Activated CD8-positive, alpha-beta memory T cell treated with anti-CD3 and anti-CD28 coated beads, Interleukin-2, amount 50 U/mL, for 24 hours (primary cell): Measurements from ENCODE around the gene C1QC.
"Not testable (repeated sequence)": the region's sequence is repeated elsewhere in the genome, so short reads cannot be mapped to it uniquely, and the experiment has no call there.

ENCODE experiments used
- DNase-seq: peaks from one replicate; pipeline ENCODE4 v3.0.0-alpha.2; 2020; ENCODE audit errors: extremely low read depth

C1QC gene

GRCh38 chr1:22650089-22650693, 6.8 kb downstream of the C1QC start:
- no peak for DNase-seq

DNA sequence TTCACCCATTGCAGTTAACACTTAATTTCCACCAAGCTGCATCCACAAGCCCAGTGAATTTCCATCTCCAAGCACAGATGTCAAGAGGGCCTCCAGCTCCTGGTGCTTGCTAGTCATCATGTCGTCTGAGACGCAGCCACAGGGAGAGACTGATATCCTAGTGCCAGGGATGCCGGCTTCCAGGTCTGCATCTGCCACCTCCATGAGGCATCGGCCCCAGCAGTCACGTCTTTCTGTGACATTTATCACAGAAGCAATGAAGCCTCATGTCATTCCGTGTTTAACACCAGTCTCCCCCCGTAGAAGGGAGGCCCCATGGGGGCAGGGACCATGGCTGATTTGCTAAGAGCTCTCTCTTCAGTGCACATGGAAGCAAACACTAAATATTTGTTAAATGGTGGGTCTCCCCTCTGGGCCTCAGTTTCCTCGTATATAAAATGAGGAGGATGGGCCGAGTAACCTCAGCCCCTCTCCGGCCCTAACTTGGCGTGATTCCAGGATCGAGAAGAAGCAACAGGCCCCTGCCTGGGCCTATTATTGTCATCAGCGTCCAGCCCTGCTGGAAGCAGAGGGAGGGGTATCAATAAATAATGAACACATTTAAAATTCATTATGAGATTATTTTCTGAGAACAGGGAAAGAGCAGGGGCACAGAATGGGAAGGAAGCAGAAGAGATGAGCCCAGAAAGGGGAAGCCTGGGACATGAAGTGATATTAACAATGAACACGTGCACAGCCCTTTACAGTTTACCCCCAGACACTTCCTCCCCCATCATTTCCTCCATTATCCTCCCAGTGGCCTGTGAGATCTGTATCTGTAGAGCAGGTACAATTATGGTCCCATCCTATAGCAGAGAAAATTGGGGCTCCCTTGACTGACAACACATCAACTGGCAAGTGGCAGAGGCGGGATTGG, 8.8 kb downstream of the C1QC start:
- no peak for DNase-seq

DNA sequence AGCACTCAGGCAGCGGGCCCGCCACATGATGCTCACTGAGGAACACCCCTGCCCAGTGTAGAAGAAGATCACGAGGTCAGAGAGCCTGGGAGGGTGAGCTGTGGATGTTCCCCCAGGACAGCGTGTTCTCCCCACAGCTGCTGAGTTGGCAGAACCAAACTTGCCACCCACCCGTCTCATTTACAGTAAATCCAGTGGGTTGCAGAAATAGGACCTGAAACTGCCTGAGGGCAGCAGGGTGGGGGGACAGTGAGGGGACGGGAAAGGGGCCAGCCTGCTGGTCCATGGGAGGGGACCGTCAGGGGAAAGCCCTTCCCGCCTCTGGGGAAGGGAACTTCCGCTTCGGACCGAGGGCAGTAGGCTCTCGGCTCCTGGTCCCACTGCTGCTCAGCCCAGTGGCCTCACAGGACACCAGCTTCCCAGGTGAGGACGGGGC, 9.5 kb downstream of the C1QC start, which contains the start of gene C1QB:
TSS of gene C1QB (plus strand) at position 356 of the 436 bp plus-strand sequence. CDS start 6,227 bp downstream, outside the sequence.
- DNase-seq, result no peak

GRCh38 chr1:22654692-22655091, 11.3 kb downstream of the C1QC start:
- DNase-seq, result no peak

DNA sequence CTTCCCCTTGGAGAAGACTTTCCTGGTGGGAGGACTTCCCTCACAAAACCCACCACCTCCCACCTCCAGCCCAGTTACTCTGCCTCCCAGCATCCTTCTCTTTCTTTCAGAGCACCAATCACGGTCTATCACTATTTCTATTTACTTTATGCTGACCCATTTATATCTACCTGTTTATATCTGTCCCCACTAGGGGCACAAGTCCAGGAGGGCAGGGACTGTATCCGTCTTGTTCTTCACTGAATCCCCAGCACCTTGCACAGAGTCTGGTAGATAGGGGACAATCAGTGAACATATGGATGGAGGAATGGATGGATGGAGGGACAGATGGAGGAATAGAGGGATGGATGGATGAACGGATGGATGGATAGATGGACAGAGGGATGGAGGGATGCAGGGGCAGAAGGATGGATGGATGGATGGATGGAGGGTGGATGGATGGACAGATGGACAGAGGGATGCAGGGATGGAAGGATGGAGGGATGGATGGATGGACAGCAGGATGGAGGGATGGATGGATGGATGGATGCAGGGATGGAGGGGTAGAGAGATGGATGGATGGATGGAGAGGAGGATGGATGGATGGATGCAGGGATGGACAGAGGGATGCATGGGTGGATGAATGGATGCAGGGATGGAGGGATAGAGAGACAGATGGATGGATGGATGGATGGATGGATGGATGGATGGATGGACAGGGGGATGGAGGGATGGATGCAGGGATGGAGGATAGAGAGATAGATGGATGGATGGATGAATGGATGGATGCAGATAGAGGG, 15.1 kb downstream of the C1QC start:
- DNase-seq, result no peak

DNA sequence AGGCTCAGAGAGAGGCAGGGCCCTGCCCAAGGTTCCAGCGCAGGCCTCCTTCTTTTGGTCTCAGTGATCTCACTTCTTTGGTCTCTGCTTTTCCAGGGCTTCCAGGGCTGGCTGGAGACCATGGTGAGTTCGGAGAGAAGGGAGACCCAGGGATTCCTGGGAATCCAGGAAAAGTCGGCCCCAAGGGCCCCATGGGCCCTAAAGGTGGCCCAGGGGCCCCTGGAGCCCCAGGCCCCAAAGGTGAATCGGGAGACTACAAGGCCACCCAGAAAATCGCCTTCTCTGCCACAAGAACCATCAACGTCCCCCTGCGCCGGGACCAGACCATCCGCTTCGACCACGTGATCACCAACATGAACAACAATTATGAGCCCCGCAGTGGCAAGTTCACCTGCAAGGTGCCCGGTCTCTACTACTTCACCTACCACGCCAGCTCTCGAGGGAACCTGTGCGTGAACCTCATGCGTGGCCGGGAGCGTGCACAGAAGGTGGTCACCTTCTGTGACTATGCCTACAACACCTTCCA, 17.3 kb downstream of the C1QC start:
- DNase-seq, result no peak

DNA sequence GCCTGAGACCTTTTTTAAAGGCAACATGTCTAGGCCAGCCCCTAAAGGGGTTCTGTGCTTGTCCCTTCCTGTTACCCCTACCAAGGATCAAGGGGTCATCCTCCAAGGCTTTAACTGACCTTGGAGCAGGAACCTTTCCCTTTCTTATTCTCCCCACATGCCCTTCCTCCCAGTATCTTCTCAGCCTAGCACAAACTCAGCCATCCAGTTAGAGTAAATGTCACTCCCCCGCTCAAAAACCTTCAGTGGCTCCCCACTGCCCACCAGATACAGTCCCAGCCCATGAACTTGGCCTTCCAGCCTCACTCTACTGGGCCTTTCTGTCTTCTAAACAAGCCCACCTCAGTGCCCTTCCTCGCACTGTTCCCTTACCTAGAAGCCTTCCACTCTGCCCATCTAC, 18.4 kb downstream of the C1QC start:
- no peak for DNase-seq

GRCh38 chr1:22662318-22662717, 18.9 kb downstream of the C1QC start:
- DNase-seq, result no peak

- DNase-seq, result no peak
These were observed 19.6 kb downstream of the C1QC start for GRCh38 chr1:22662986-22663408.

GRCh38 chr1:22665752-22666151, 22.3 kb downstream of the C1QC start:
- DNase-seq, result no peak

DNA sequence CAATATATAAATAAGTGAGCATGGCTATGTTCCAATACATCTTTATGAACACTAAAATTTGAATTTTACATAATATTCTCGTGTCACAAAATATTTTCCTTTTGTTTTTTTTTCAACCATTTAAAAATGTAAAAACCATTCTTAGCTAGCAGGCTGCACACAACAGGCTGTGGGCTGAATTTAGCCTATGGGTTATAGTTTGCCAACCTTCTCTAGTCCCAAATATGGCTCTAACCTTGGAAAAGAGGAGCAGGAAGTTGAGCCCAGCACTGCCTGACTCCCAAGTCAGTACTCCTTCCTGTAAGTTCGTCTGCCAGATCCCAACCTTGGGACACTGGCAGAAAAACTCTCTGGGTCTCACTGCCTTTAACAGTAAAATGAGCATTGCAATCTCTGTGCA, 23.0 kb downstream of the C1QC start:
- no peak for DNase-seq

- not testable (repeated sequence) for DNase-seq
These were observed 25.4 kb downstream of the C1QC start for GRCh38 chr1:22668840-22669239.

DNA sequence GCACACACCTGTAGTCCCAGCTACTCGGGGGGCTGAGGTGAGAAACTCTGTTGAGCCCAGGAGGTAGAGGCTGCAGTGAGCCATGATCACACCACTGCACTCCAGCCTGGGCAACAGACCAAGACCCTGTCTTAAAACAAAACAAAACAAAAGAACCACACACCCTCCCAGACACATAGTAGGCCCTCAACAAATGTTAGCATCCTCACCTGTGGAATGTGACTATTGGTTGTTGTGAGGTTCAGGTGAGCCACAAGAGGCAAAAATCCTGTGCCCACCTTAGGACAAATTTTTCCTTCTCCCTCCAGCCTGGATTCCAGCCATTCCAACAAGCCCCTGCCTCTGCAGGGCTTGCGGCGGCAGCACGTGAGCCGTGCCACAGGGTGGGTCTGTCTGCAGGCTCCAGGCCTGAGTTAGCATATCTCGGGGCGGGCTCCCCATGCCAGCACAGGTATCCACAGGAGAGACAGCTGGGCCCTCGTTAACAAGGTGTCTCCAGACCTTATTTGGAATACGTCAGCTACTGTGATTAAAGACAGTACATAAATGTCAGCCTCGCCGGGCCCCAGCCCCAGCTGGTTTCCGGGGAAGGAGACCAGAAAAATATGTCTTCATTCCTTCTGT, 27.0 kb downstream of the C1QC start:
- no peak for DNase-seq

- no peak for DNase-seq
These were observed 28.6 kb downstream of the C1QC start for GRCh38 chr1:22671999-22672398.

GRCh38 chr1:22673486-22674409, 30.3 kb downstream of the C1QC start:
- no peak for DNase-seq

- no peak for DNase-seq
These were observed 30.9 kb downstream of the C1QC start for GRCh38 chr1:22674410-22674749.

DNA sequence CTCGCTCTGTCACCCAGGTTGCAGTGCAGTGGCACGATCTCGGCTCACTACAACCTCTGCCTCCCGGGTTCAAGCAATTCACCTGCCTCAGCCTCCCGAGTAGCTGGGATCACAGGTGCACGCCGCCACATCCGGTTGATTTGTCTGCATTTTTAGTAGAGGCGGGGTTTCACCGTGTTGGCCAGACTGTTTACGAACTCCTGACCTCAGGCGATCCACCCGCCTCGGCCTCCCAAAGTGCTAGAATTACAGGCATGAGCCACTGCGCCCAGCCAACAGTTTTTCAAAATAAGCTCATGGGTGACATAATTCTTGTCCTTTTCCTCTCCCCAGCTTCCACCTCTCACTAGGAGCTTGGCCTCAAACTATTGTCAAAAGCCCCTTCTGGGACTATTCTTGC, 32.7 kb downstream of the C1QC start:
- not testable (repeated sequence) for DNase-seq

- DNase-seq, result no peak
These were observed 33.6 kb downstream of the C1QC start for GRCh38 chr1:22676916-22677583.

DNA sequence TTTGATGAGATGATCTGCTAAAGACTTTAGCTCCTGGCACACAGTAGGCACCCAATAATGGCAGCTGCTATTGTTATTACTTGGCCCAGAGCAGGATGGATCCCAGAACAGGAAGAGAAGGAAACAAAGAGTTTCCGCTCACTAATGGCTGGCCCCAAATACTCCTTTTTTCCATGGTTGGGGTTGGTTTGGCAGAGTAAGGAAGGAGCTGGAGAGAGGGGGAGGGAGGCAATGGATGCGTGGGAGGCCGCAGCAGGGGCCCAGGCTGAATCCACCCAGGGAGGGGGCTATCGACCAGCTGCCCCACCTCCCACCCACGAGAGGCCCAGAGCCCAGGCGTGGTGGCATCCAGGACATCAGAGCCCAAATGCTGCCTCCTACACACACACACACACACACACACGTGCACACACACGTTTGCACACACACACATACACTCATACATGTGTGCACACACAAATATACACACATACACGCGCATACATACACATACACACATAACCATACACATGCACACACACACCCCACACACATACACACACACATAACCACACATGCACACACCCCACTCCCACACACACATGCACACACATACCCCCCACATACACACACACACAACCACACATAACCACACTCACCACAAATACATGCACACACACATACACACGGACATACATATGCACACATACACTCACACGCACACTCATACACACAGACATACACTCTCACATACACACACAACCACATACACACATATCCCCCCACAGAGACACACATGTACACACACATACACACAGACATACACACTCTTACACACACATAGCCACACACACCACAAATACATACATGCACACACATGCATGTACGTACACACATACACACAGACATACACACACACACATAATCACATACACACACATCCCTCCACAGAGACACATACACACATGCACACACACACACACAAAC, 34.8 kb downstream of the C1QC start:
- DNase-seq, result no peak
